GM21390 (cell line): ENCODE measurements around the gene COX20.
"Not testable (repeated sequence)": the region's sequence is repeated elsewhere in the genome, so short reads cannot be mapped to it uniquely, and the experiment has no call there.

Source experiments
- ATAC-seq: cut with Tn5 transposase; IDR thresholded peaks from one replicate; pipeline ENCODE4 v1.9.1; 2021; ENCODE audit not compliant: unreplicated experiment

Gene COX20, protein sequence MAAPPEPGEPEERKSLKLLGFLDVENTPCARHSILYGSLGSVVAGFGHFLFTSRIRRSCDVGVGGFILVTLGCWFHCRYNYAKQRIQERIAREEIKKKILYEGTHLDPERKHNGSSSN

DNA sequence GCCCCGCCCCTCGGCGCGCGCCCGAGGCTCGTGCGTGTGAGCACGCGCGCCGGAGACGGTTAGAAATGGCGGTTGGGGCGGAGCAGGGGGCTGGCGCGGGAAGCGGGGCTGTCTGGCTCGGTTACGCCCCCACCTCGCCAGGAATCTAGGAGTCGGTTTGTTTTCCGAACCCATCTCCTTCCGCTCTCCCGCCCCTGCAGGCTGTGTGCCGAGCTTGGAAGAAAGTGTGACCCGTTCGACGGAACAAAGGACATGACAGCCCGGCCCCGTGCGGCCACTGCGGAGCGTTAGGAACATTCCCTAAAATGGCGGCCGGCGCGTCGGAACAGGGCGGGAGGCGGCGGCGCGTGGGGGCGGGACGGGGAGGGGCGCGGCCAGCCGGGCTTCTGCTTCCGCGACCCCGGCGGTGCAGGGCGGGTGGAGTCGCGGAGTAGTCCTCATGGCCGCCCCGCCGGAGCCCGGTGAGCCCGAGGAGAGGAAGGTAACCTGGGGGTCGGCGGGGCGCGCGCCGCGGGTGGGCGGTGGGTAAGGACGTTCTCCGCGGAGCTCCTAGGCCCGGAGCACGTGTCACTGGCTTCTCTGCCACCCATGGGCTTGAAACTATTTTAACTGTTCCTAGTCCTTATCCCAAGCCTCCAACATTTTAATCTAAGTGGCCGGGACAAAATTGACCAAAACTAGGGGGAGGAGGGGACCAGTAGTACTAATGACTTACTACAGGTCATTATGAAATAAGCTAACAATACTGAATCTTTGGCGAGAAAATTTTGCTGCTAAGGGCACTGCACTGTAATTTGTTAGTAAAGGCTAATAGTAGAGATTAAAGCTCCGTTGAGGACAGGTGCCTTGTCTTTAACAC, at the start of gene COX20:
COX20 (plus strand) TSS at position 383 of the 859 bp plus-strand sequence; CDS start at position 440, 57 bp downstream.
- peak; percentile 64 for ATAC-seq

DNA sequence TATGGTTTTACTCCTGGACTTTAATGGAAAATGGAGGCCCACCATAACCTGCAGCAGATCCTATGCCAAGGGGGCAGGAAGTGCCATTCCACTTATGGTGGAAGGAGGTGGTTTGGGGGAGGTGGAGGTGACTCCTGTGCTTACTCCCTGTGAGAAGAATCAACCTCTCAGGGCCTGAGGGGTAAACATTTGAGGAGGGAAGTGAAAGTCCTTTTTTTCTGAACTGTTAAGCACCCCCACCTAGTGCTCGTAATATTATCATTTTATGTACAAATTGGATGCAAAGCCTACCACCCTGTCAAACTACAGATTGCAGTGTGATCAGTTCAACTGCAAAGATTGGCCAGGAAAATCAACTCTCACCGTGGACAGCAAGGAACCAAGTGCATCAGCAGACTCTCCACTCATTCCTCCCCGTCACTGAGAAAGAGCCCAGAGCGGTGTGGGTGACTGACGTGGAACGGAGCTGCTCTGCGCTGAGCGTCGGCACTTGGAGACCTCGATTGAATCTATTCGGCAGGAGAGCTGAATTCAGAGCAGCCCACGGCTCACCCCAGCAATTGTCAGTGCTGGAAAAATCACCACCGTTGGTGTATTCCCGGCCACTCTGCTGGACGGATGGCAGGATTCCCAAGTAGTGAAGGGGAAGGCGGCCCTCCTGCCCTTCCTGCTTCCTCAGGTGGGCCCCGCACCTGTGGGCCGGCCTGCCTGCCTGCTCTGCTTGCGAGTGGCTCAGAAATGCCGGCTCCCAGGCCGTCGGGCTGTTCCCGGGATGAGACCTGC, 46.8 kb upstream of the COX20 start:
- no peak for ATAC-seq

DNA sequence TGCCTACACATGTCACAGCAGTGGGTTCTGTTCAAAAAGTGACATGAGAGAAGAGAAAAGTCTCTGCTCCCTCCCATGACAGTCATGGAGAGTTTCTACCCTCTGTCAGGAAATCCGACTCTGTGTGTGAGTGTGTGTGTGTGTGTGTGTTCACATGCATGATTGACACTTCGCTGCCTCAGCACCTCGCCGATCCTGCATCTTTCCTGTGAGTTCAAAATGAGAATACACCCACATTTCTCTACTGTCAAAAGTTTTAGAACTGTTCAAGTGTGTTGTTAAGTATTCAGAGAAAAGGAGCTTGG, 46.2 kb upstream of the COX20 start:
- no peak for ATAC-seq

DNA sequence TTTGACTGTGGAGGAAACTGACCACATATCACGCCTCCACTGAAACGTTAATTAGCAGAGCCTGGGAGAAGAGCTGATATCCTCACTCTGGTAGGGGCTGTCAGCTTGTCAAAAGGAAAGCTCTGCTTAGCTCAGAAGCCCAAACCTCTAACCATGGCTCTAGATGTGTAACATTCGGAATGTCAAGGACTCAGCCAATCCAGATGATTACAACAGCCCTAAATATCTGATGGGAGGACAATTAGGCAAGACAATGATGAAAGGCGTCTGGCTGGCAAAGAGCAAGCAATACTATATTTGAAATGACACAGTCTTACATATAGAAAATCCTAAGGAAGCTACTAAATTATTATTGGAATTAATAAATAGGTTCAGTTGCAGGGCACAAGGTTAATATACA, 45.7 kb upstream of the COX20 start:
- no peak for ATAC-seq

DNA sequence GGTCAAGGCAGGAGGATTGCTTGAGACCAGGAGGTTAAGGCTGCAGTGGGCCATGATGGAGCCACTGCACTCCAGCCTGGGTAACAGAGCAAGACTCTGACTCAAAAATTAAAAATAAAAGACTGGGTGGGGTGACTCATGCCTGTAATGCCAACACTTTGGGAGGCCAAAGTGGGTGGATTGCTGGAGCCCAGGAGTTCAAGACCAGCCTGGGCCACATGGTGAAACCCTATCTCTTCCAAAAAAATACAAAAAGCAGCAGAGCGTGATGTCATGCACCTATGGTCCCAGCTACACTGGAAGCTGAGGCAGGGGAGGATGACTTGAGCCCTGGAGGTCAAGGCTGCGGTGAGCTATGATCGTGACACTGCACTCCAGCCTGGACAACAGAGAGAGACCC, 44.4 kb upstream of the COX20 start:
- ATAC-seq, result no peak

DNA sequence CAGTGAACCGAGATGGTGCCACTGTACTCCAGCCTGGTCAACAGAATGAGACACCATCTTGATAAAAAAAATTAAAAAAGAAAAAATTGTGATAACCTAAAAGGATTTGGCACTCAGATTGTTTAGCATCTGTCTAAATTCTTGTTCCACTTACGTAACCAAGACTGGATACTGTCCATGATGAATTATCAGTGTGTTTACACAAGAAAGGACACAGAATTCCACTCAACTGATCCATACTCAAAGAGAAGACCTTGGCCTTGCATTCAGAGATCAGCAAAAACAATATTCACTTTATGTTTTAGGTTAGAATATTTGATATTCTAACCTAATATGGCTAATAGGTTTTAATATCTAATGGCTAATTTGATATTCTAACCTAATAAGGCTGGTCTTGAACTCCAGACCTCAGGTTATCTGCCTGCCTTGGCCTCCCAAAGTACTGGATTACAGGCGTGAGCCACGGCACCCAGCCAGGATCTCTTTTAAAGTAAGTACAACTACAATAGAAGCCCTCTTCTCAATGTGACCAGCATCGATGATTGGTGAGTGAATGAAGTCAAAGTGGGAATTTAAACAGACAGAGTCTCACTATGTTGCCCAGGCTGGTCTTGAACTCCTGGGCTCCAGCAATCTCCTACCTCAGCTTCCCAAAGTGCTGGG, 43.1 kb upstream of the COX20 start:
- no peak for ATAC-seq

DNA sequence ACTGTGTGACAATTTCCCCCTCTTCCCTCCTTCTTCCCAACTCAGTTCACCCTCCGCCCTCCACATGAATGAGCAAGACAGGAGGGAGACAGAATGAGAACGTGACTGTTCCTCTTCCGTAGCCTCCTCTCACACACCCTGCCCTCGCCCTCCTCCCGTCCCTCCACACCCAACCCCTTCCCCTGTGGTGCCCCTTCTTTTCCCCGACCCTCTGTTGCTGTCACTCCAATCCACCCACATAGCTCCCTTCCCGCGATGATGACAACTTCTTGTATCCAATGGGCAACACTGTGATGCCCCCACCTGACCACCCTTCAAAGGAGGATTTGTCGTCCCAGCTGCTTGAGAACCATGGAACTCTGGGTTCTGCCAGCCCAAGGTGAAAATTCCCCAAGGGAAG, 41.4 kb upstream of the COX20 start:
- no peak for ATAC-seq

DNA sequence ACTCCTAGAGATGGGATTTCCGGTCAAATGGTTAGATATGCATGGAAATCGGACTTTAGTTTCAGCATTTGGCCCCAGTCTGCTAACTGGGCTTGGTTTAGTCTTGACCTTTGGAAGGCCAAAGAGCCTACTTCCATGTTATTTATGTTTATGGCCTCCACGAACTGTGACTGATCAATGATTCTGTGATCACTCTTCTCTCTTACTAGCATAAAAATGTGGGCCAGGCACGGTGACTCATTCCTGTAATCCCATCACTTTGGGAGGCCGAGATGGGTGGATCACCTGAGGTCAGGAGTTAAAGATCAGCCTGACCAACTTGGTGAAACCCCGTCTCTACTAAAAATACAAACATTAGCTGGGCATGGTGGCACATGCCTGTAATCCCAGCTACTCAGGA, 40.9 kb upstream of the COX20 start:
- ATAC-seq, result not testable (repeated sequence)

DNA sequence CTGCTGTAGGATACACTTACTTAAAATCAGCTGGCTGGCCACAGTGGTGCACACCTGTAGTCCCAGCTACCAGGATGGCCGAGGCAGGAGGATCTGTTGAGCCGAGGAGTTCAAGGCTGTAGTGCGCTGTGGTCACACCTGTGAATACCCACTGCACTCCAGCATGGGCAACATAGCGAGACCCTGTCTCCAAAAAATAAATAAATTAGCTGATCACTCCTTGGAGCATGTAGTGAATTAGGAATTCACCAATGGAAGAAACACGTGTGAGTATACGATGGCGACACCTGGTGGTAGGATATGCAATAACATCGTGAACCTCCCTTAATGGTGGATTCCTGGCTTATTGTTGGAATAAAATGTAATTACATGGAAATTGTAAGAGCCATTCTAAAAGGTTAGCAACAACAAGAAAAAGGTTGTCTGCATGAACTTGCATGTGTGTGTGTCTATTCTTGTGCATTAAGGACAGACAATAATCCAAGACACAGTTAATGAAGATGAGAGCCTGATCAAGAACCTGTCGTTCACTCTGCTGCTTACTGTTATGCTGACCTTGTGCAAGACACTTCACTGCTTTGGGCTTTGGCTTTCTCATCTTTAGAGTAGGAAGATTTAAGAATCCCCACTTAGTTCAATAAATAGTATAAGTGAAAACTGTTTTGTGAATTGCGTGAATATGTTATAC, 38.6 kb upstream of the COX20 start:
- ATAC-seq, result no peak

DNA sequence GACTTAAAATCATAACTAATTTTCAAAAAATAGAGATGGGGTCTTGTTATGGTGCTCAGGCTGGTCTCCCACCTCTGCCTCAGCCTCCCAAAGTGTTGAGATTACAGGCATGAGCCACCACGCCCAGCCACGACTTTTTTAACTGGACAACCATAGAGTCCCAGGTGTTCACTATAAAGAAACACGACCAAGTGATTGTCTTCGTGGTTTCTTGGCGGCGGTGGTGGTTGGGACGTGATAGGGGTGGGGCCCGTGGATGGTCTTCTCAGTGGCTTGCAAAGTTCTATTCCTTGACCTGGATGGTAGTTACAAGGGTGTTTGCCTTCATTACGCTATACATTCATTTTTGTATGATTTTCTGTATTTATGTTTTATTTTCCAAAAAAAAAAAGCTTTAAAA, 34.6 kb upstream of the COX20 start:
- ATAC-seq, result no peak

DNA sequence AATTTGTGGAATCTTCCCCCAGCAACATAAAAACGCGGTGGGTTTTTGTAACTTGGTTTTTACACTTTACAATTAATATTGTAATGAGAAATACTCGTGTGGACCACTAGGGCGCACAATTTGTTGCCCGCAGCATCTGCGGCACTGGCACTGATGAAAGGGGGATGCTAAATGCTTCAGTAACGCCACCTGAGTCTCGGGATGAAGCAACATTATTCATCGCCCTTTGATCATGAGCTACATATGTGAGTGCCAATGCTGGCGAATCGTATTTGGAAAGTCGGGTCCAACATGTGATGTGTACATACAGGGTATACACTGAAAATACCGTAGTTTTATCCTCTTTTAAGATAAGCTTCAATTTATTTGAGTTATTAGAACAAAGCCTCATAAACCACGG, 34.2 kb upstream of the COX20 start:
- peak; percentile 87 for ATAC-seq

DNA sequence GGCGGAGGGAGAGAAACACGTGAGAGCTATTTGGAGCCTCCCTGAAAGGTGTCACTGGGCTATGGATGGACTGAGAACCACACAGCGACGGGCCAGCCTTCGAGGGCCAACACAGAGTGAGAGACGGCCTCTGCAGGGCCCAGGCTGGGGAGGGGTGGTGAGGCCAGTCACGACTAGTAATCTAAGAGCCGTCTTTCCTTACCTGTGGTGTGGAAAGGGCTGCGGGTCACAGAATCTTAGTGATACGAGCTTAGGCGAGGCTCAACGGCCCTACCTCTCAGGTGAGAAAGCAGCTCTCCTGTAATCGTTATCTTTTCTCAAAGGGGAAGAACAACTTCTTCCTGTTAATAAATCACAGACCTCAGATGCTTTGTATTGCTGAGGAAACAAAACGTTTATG, 33.4 kb upstream of the COX20 start:
- no peak for ATAC-seq

DNA sequence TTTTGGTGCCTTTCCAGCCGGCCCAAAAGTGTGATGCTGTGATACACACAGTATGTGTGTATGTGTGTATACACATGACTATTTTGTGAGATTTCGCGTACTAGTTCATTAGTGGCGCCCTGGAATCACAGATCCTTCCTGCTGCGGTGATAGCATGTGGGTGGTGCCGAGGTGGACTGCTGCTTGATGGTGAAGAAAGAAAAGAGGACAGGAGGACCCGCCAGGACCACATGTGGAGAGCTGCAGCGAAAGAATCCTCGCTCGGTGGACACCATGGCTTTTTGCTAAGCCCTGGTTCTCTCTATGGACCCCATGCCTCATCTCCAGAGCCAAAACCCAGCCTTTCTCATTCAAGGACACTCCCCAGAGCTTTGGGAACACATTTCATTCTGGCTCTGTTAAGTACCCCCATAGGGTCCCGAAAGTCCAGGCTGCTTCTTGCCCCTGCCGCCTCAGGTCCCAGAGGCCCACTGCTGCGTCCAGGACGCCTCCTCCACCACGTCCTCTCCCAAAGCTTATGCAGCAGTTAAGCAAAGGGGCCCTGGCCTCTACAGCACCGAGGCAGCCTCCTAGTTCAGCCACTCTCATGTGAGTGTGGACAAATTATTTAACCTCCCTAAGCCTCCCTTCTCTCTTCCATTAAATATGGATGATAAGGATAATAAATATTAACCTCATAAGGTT, 32.8 kb upstream of the COX20 start:
- no peak for ATAC-seq

DNA sequence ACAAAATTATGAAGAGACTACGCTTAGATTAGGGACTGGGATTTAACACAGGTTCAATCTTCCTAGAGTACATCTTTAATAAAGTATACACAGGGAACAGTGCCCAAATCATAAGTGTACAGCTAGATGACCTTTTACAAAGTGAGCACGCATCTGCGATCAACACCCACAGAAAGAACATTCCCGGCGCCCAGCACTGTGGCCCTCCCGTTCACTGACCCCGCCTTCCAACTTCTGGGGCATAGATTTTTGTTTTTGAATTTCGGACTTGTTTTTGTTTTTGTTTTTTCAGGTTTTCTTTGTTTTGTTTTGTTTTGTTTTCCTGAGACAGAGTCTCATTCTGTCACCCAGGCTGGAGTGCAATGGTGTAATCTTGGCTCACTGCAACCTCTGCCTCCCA, 30.6 kb upstream of the COX20 start:
- ATAC-seq, result no peak

DNA sequence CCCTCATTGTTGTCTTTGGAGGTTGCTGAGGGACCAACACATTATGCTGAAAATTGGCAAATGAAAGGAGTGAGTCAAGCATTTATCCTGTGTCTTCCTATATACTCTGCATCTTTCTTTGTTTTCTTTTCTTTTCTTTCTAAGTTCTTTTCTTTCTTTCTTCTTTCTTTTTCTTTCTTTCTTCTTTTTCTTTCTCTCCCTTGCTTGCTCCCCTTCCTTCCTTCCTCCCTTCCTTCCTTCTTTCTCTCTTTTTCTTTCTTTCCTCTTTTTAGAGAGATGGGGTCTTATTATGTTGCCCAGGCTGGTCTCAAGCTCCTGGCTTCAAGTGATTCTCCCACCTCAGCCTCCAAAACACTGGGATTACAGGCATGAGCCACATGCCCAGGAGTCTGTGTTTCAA, 28.3 kb upstream of the COX20 start:
- no peak for ATAC-seq

DNA sequence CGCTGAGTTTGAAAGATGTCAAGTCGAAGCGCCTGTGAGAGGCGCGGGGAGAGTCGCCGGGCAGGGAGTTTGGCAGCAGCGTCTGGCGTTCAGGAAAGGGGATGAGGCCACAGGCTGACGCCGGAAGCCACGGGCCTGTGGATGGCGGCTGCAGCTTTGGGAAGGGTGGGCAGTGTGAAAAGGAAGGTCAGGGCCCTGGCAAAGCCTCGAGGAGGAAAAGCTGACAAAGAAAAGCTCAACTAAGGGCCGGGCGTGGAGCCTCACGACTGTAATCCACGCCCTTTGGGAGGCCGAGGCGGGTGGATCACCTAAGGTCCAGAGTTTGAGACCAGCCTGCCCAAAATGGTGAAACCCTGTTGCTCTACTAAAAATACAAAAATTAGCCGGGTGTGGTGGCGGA, 25.2 kb upstream of the COX20 start:
- no peak for ATAC-seq

DNA sequence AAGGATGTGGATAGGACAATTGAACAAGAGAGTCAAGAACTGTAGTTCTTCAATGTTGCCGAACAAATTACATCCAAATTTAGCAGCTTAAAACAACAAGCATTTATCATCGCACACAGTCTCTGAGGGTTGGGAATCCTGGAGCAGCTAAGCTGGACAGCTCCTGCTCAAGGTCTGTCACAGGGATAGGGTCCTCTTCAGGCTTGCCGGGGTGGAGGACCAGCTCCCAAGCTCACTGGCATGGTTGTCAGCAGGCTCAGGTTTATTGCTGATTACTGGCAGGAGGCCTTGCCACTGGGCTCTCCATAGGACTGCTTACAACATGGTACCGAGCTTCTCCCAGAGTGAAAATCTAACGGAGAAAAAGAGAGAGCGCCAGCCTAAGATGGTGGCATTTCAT, 22.1 kb upstream of the COX20 start:
- no peak for ATAC-seq

DNA sequence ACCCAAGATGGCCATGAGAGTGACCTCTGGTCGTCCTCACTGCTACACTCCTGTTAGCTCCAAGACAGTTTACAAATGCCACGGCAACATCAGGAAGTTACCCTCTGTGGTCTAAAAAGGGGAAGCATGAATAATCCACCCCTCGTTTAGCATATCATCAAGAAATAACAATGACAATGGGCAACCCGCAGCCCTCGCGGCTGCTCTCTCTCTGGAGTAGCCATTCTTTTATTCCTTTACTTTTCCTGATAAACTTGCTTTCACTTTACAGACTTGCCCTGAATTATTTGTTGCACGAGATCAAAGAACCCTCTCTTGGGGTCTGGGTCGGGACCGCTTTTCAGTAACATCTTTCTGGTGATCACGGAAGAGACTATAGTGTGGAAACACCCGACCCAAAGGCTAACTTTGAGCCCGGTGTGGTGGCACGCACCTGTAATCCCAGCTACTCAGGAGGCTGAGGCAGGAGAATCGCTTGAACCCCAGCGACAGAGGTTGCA, 19.8 kb upstream of the COX20 start:
- no peak for ATAC-seq

DNA sequence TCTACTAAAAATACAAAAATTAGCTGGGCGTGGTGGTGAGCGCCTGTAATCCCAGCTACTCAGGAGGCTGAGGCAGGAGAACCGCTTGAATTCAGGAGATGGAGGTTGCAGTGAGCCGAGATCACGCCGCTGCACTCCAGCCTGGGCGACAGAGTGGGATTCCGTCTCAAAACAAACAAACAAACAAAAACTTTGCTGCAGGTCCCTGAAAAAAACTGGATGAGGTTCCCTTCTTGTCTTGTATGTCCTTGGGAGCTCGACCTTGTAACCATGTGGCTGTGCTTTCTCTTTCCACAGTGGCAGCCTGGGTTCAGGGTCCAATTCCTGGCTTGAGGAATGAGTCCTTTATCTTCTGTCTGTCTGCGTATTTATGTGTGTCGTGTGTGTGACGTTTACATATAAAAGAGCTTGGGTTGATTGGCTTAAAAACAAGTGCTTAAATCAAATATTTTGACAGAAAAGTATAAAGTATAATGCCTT, 18.0 kb upstream of the COX20 start:
- ATAC-seq, result no peak

DNA sequence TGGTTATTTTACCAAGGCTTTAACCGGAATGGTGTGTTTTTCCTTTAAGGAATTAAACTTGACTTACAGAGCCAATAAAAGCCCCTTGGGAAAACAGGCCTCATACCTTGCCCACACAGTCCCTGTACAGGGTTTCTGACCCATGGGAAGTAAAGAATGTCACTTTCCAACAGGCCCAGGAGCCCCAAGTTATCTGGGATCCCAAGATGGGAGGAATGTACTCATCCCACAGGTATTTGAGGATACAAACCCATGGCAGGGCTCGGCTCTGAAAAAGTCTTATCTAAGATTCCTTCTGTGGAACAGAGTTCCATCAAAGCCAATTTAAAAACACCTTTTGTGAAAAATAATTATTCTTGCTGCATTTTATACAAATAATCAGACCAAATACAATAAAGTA, 15.3 kb upstream of the COX20 start:
- no peak for ATAC-seq
